SK-N-MC (cell line): ENCODE measurements around the gene SUPT6H.

ENCODE experiments used
- EZH2 ChIP-seq: fragments of 200-600 bp; sonication (generic); IDR thresholded peaks from one replicate; pipeline ENCODE4 v1.6.1; 2017; ENCODE audit warnings: antibody characterized with exemption
- FOXP2 ChIP-seq: optimal IDR thresholded peaks from 2 replicates; pipeline ENCODE3; 2011; ENCODE audit warnings: mild to moderate bottlenecking, moderate library complexity; ENCODE audit not compliant: insufficient read depth; ENCODE audit errors: extremely low read length, control extremely low read depth
- POLR2AphosphoS5 ChIP-seq: IDR thresholded peaks from 2 replicates; pipeline ENCODE4 v1.6.1; 2012; ENCODE audit warnings: mild to moderate bottlenecking, low read depth, low read length, borderline replicate concordance

DNA sequence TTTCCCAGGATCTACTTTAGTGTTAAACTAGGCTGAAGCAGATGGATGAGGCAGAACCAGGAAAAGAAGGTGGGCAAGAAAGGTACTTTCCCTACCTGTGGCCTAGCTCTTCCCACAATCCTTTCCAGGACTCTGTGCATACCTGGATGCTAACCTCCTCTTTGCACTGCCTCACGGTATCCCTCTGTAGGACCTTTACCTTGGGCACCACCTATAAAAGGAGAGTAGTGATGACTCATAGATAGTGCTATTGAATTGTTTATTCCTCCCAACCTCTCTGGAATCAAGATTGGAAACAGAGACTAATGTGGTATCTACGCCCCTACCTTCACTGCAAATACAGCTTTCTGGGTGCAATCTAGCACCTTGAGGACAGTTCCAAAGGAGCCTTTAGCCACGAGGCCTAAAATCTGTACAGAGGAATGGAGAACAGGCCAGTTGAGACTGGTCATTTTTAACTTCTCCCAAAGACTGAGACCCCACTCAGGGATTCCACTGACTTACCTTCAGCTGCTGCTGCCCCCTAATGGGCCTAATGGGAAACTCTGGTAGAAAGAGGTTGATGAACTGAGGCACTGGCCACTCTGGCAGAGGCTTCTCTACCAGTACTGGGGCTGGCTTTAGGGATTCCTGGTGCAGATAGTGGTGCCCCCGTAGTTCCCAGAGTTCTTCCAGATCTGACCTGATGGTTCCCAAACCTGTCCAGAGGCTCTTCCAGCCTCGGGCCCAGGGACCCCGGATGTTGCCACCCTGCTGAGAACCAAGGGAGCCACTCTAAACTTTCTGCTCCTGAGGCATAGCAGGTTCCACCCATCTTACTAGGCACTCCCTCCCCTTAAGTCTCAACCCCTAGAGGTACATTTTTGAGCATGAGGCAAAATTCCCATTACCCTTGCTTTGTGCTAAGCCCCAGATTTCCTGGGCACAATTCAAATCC is 48.8 kb upstream of the SUPT6H start:
- TF ChIP-seq EZH2 (no peak), POLR2AphosphoS5 (no peak), FOXP2 (no peak)
